ENCODE measurements around the gene TRPM7.

DNA sequence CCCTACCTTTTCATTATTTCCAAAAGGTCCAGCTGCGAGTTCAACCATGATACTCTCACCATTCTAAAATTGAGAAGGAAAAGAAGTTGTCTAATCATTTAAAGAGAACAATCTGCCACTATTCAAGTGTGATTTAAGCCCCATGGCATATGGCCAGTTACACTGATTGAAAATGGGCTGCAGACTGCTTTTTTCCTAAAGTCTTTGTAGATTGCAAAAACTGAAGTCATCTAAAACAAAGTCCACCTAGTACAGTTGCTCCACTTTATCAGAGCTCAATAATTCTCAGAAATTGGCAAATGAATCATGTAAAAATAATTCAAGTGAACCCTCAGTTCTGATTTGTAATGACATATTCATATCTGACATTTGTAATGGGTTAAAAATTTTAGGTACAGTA lies 39.7 kb upstream of the TRPM7 start:
- TF ChIP-seq, protein P1, sequence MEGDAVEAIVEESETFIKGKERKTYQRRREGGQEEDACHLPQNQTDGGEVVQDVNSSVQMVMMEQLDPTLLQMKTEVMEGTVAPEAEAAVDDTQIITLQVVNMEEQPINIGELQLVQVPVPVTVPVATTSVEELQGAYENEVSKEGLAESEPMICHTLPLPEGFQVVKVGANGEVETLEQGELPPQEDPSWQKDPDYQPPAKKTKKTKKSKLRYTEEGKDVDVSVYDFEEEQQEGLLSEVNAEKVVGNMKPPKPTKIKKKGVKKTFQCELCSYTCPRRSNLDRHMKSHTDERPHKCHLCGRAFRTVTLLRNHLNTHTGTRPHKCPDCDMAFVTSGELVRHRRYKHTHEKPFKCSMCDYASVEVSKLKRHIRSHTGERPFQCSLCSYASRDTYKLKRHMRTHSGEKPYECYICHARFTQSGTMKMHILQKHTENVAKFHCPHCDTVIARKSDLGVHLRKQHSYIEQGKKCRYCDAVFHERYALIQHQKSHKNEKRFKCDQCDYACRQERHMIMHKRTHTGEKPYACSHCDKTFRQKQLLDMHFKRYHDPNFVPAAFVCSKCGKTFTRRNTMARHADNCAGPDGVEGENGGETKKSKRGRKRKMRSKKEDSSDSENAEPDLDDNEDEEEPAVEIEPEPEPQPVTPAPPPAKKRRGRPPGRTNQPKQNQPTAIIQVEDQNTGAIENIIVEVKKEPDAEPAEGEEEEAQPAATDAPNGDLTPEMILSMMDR (IDR thresholded peaks at IDR 0.05): no peak
- no peak for TF ChIP-seq EP300 (IDR thresholded peaks at IDR 0.05)
- no peak for TF ChIP-seq POLR2AphosphoS5 (IDR thresholded peaks at IDR 0.05)
